GM23338 (cell line): ENCODE results near the gene SYNE4.

Source experiments
- CREB1 ChIP-seq: fragments of 250-450 bp; sonication (Bioruptor Pico); IDR thresholded peaks from 2 replicates; pipeline ENCODE4 v1.5.0; 2020; ENCODE audit warnings: low read depth, mild to moderate bottlenecking, moderate library complexity
- CTCF ChIP-seq, 2 experiments: fragments of 200-600 bp in 1 of 2; sonication (generic) in 1 of 2; conservative IDR thresholded peaks; 2 replicates each; pipeline versions ENCODE4 v1.5.1 to v1.6.1; 2016 to 2017; ENCODE audit warnings: antibody characterized with exemption in 2 of 2, low read depth in 2 of 2, mild to moderate bottlenecking in 2 of 2, moderate library complexity in 1 of 2
- EZH2 ChIP-seq: fragments of 200-600 bp; sonication (generic); IDR thresholded peaks from one replicate; pipeline ENCODE4 v1.8.0; 2017; ENCODE audit warnings: antibody characterized with exemption, mild to moderate bottlenecking, low read depth; ENCODE audit not compliant: unreplicated experiment
- EZH2phosphoT487 ChIP-seq: fragments of 200-600 bp; sonication (generic); IDR thresholded peaks from one replicate; pipeline ENCODE4 v1.8.1; 2018; ENCODE audit warnings: antibody characterized with exemption; ENCODE audit not compliant: unreplicated experiment
- JUNB ChIP-seq: IDR thresholded peaks from one replicate; pipeline ENCODE4 v1.6.1; 2016; ENCODE audit warnings: antibody characterized with exemption; ENCODE audit not compliant: unreplicated experiment
- POLR2AphosphoS5 ChIP-seq: IDR thresholded peaks from 2 replicates; pipeline ENCODE4 v1.6.1; 2016; ENCODE audit warnings: antibody characterized with exemption, low read depth
- REST ChIP-seq: IDR thresholded peaks from one replicate; pipeline ENCODE4 v1.6.1; 2018; ENCODE audit warnings: antibody characterized with exemption; ENCODE audit not compliant: unreplicated experiment
- ZNF114 ChIP-seq: fragments of 250-450 bp; sonication (Bioruptor Pico); IDR thresholded peaks from 2 replicates; pipeline ENCODE4 v1.5.0; 2020; ENCODE audit warnings: mild to moderate bottlenecking, moderate library complexity

GRCh38 chr19:35990771-35991730, 17.6 kb downstream of the SYNE4 start:
- TF ChIP-seq CTCF (conservative IDR thresholded peaks at IDR 0.05; ENCODE audit: low read depth in 2 of 2) (no peak), POLR2AphosphoS5 (no peak), EZH2 (no peak), ZNF114 (CRISPR knock-in tag) (no peak), JUNB (no peak), REST (no peak), EZH2phosphoT487 (no peak), CREB1 (CRISPR knock-in tag) (no peak)
